ENCODE measurements around the gene ITIH4.

- TF ChIP-seq KDM1A (IDR thresholded peaks at IDR 0.05) (no peak), ZNF146 (CRISPR knock-in tag; IDR thresholded peaks at IDR 0.05; ENCODE audit: unreplicated experiment) (no peak), JUND (IDR thresholded peaks at IDR 0.05; ENCODE audit: borderline replicate concordance, low read depth, low read length) (no peak), JUND (tag; IDR thresholded peaks at IDR 0.05; ENCODE audit: borderline replicate concordance, low read depth, low read length) (no peak), RCOR1 (IDR thresholded peaks at IDR 0.05; ENCODE audit: borderline replicate concordance in 1 of 2, low read depth in 2 of 2, low read length in 2 of 2) (no peak), ETV5 (CRISPR knock-in tag; IDR thresholded peaks at IDR 0.05; ENCODE audit: low read depth) (no peak), EZH2 (IDR thresholded peaks at IDR 0.05; ENCODE audit: borderline replicate concordance, low read depth, low read length) (no peak)
Measured at GRCh38 chr3:52854013-52854412, 23.5 kb upstream of the ITIH4 start.

Data from K562 (cell line).